Activated T-cell treated with anti-CD3 and anti-CD28 coated beads, Interleukin-2, amount 50 U/mL, for 1 hour (primary cell): Measurements from ENCODE around the gene TPP2.

Source experiments
- DNase-seq: peaks from one replicate; pipeline ENCODE4 v3.0.0-alpha.2; 2020

Gene TPP2

DNA sequence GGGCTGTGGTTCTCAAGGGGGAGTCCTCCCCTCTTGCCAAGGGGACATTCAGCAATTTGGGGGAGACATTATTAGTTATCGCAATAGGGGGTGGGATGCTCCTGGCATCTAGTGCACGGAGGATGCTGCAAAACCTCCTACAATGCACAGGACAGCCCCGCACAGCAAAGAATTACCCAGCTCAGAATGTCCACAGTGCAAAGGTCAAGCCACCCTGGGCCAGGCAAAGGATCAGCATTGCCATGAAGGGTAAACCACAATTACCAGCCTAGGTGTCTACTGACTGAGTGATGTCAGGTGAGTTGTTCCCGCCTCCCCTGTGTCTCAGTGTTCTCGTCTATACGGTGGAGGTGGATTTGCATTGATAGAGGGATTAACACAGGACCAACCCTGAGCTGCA, 100.5 kb downstream of the TPP2 start:
- DNase-seq = no peak

GRCh38 chr13:102697929-102698648, 101.3 kb downstream of the TPP2 start:
- DNase-seq = no peak

- DNase-seq = no peak
Measured at GRCh38 chr13:102698649-102698980, 101.8 kb downstream of the TPP2 start.

DNA sequence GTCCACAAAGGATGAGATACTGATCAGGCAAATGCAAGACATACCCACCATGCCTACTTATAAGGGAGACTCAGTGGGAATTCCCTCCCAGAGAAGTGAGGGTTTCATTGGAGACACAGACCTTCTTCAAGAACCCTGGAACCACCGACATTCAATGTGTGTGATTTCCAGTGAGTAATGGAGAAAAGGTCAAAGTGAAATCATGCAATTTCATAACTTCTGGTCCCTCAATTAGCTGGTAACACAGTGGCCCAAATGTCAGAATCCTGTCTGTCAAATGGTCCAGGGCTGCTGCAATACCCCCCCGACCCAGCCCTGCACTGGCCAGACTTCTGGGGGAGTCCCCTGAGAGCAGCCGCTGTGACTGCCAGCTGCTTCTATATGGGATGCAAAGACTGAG, 102.7 kb downstream of the TPP2 start:
- DNase-seq = no peak

- no peak for DNase-seq
Measured at GRCh38 chr13:102700088-102701031, 103.6 kb downstream of the TPP2 start.

- no peak for DNase-seq
Measured at GRCh38 chr13:102701331-102701730, 104.5 kb downstream of the TPP2 start.

DNA sequence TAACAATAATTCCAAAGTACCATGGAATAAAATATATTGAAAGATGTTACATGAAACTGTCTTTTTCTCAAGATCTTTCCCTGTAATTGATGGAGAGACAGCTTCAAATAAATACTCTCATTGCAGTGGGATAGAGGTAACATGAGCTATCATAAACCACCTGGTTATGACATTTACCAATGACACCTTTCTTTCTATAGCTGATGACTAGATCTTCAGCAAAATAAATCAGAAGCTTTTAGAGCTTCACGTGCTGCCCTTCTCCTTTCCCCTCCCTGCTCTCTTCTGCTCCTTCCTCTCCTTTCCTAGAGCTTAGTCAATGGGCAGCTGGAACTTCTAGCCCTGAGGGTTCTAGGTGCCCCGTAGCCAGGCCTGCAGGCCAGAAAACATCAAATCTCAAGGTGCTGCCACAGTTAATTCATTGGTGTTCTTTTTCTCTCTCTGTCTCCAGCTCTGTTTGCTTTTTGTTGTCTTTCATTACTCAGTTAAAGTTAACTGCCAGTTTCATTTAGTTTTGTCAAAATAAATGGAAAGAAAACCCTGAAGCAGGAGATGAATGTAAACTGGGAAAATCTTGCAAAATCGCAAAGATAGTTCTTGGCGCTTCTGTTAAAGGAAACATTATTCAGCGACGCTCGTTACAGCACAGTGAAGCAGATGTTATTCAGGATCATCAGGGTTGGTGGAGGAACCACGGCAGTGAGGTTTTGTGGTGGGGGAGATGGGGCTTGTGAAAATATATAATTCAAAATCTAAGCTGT, 106.4 kb downstream of the TPP2 start:
- DNase-seq = no peak

DNA sequence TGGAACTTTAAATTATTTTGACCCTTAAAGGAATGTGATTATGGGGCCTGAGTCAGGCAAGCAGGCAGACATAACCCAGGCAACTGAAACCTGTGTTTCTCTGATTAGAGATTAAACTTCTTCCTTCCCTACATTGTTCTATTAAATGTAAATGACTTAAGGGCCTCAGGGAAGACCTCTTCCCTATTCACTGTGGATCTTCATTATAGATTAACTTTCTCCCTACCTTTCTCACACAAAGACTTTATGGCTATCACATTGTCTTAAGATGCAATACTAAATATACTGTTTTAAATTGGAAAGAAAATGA, 106.9 kb downstream of the TPP2 start:
- no peak for DNase-seq

- DNase-seq = no peak
Measured at GRCh38 chr13:102704238-102705058, 107.7 kb downstream of the TPP2 start.

DNA sequence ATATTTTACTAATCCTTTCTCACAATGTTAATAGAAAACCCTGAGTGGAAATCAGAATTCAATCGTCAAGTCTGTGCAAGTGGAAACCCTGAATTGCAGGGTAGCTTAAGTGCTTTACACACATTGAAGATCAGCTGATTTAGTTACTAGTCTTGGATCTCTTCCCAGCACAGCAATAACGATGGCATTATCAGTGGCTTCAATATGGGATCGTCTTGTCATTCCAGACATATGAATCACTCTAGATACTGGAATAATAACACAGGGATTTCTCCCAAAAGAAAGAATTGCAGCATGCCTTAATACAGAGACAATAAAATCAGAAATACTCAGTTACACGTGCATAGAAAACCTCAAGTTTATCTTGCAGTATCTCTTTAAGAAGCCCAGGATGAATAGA, 110.7 kb downstream of the TPP2 start:
- DNase-seq = no peak

GRCh38 chr13:102708211-102708610, 111.4 kb downstream of the TPP2 start:
- DNase-seq = no peak

DNA sequence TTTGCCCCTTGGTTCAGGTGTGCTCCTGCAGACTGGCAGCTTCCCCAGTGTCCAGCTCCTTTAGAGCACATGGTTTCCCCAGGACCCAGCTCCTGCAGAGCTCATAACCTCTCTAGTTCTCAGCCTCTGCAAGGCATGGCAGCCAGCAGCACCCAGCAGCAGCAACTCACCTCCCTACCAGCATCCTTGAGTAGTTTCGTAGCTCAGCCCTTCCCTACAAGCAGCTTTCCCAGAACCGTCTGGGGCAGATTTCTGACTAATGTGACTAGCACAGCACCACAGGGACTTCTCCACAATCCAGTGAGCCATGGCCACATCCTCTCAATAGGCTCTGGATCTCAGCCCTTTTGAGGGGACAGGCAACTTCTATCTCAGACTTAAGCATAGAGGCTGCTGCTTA, 112.2 kb downstream of the TPP2 start:
- no peak for DNase-seq

DNA sequence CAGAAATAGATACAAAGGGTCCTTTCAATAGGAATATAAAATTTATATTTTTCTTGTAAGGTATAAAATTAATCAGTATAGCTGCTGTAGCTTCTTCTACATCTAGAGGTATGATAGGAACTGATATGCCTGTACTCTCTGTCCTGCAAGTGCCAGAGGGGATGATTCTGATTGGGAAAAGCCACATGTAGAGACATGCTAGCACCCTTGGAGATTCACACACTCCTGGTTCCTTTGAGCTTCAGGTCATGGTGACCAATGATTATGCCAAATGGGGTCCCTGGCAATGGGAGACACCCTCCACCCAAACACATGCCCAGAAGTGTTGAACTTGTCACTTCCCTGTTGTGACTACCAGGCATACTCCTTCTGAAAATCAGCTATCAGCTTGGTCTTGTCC, 112.8 kb downstream of the TPP2 start:
- DNase-seq = no peak

- DNase-seq = no peak
Measured at GRCh38 chr13:102710261-102710679, 113.5 kb downstream of the TPP2 start.

DNA sequence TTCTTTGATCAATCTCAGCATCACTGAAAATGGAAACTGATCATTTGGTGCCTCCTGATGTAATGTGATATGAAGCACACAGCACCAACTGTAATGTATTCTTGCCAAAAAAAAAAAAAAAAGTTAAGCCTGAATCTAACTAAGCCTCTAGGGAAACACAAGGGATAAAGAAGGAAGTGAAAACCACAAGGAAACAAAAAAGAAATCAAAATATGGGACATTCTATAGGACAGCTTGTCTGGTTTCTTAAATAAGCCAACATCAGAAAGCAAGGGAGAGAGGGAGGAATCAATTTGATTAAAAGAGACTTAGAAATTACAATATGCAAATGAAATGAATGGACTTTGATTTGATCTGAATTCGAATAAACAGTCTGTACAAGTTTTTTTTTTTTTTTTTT, 118.7 kb downstream of the TPP2 start:
- DNase-seq = no peak

GRCh38 chr13:102718746-102719145, 122.0 kb downstream of the TPP2 start:
- no peak for DNase-seq

GRCh38 chr13:102721800-102722231, 125.0 kb downstream of the TPP2 start:
- no peak for DNase-seq

DNA sequence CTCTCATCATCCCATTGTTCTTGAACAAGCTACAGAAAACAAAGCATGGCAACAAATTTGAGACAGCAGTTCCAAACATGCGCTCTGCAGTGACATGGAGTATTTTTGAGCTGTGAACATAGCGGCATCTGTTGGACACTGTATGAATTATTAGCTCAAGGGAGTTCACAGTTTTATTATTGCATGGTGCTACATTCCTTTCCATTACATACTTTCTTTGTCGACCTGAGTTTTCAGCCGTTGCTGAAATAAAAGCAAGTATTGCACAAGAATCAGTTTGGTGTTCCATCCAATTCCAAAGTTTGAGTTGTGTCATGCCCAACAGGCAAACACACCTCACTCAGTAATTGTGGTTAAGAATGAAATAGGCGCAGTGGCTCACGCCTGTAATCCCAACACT, 128.1 kb downstream of the TPP2 start:
- no peak for DNase-seq

DNA sequence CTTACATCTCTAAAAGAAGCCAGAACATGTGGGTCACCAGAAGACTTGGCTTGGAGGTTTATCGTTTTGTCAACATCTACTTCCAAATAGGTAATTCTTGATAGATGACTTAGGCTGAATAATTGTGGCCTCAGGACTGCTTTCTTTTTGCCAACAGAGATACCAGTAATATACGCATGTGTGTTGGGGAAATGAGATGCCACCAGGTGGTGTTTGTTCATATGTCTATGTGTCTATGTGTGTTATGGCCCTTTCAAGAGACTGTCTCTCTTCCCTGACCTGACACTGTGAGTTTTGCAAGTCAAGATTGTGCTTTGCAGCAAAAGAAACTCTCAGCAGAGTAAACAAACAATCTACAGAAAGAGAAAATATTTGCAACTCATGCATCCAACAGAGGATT, 129.6 kb downstream of the TPP2 start:
- DNase-seq = no peak
